ENCODE data around the gene FRMD3. TPM values are rescaled to one million over a fixed set of nuclear protein-coding genes. Genes with fewer than 3 reads are reported as not detected.
A peak's percentile ranks its signal among the peaks of the same experiment; 100 is the strongest.

FRMD3 gene
- total RNA-seq, 4 donors from 2014 or later, result 7.9 to 13.4 (median 11.8) TPM

DNA sequence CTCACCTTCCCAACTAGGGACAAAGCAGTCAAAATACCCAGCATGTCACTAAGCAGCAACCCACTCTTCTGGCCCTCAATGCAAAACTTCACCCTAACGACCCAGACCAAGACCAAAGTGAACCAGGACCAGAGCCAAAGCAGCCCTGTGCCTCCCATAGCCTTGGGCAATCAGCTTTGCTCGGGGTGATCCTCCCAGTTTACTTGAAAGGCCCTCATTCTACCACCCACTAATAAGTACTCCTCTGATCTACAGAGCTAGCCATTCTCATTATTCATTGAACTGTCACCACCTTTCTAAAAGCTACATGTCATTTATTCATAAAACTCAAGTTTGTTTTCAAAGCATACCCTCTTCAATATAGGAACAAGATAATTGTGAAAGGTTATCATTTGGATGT, 221.0 kb downstream of the FRMD3 start:
- 64% methylated on average over 2 of the region's 2 CpGs for WGBS
- H3K36me3 ChIP-seq, result no peaks in the 10 kb centered on the region

DNA sequence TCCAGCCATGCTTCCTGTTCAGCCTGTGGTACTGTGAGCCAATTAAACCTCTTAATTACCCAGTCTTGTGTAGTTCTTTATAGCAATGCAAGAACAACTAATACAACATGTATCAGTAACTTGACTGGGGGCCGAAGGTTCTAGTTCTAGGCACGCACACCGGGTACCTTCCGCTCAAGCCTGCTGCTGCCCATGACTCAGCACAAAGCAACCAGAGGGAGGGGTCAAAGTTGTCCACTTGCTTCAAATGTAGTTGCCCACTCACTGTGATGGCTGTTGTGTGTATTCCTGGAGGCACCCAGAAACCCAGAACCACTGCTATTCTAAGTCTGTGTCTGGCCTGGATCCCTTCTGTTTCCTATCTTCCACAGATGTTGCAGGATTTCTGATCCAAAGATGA, 222.6 kb downstream of the FRMD3 start:
- H3K4me1 ChIP-seq, result no peaks in the 10 kb centered on the region
- DNase-seq (ENCODE audit: extremely low spot score), result no peak
- no peaks in the 10 kb centered on the region for H3K9me3 ChIP-seq
- no peaks in the 10 kb centered on the region for H3K27me3 ChIP-seq
- H3K4me3 ChIP-seq, result no peak overlapping the region
- peaks cover 0 to 12% (median 3%) of the 10 kb centered on the region in 4 donors for H3K36me3 ChIP-seq
- H3K27ac ChIP-seq (replicated peaks in 1 of 4), result no peak overlapping the region
- intact Hi-C loops (cut with DNase I), result no loop called here
- 93% methylated on average over 4 of the region's 4 CpGs for WGBS
- no peak for TF ChIP-seq EP300 (IDR thresholded peaks at IDR 0.05)
- TF ChIP-seq POLR2AphosphoS5 (IDR thresholded peaks at IDR 0.05), result no peak

More for the DNA sequence above, 221.0 kb downstream of the FRMD3 start:
- Histone ChIP-seq H3K27ac (replicated peaks in 1 of 4) (no peak overlapping the region), H3K4me3 (no peak overlapping the region), H3K9me3 (no peaks in the 10 kb centered on the region), H3K4me1 (no peaks in the 10 kb centered on the region), H3K27me3 (no peaks in the 10 kb centered on the region)
- intact Hi-C loops (cut with DNase I), result no loop called here
- DNase-seq (ENCODE audit: extremely low spot score), result no peak
- TF ChIP-seq, protein P1, sequence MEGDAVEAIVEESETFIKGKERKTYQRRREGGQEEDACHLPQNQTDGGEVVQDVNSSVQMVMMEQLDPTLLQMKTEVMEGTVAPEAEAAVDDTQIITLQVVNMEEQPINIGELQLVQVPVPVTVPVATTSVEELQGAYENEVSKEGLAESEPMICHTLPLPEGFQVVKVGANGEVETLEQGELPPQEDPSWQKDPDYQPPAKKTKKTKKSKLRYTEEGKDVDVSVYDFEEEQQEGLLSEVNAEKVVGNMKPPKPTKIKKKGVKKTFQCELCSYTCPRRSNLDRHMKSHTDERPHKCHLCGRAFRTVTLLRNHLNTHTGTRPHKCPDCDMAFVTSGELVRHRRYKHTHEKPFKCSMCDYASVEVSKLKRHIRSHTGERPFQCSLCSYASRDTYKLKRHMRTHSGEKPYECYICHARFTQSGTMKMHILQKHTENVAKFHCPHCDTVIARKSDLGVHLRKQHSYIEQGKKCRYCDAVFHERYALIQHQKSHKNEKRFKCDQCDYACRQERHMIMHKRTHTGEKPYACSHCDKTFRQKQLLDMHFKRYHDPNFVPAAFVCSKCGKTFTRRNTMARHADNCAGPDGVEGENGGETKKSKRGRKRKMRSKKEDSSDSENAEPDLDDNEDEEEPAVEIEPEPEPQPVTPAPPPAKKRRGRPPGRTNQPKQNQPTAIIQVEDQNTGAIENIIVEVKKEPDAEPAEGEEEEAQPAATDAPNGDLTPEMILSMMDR (IDR thresholded peaks at IDR 0.05), result no peak
- TF ChIP-seq EP300 (IDR thresholded peaks at IDR 0.05) (no peak), POLR2AphosphoS5 (IDR thresholded peaks at IDR 0.05) (no peak), POLR2A (IDR thresholded peaks at IDR 0.05; ENCODE audit: low read depth) (no peak)

- peaks cover 0 to 26% (median 3%) of the 10 kb centered on the region in 4 donors for H3K36me3 ChIP-seq
- intact Hi-C loops (cut with DNase I), result no loop called here
- no peaks in the 10 kb centered on the region for H3K9me3 ChIP-seq
- no peaks in the 10 kb centered on the region for H3K4me1 ChIP-seq
- H3K4me3 ChIP-seq, result no peak overlapping the region
- over 99% methylated on average over 6 of the region's 6 CpGs for WGBS
- no peaks in the 10 kb centered on the region for H3K27me3 ChIP-seq
- DNase-seq (ENCODE audit: extremely low spot score), result no peak
- H3K27ac ChIP-seq (replicated peaks in 1 of 4), result no peak overlapping the region
- no peak for TF ChIP-seq POLR2AphosphoS5 (IDR thresholded peaks at IDR 0.05)
- TF ChIP-seq, protein P1 (IDR thresholded peaks at IDR 0.05), result no peak
- TF ChIP-seq EP300 (IDR thresholded peaks at IDR 0.05), result no peak
- TF ChIP-seq POLR2A (IDR thresholded peaks at IDR 0.05; ENCODE audit: low read depth), result no peak
These were observed 224.4 kb downstream of the FRMD3 start for GRCh38 chr9:83313781-83314180.

- TF ChIP-seq EP300 (IDR thresholded peaks at IDR 0.05), result no peak
- TF ChIP-seq POLR2A (IDR thresholded peaks at IDR 0.05; ENCODE audit: low read depth), result no peak
- TF ChIP-seq, protein P1 (IDR thresholded peaks at IDR 0.05), result no peak
- no peak for TF ChIP-seq POLR2AphosphoS5 (IDR thresholded peaks at IDR 0.05)
- WGBS, result 92% methylated on average over 8 of the region's 11 CpGs
- H3K27ac ChIP-seq (replicated peaks in 1 of 4), result no peak overlapping the region
- no peak overlapping the region for H3K4me3 ChIP-seq
- no peak for DNase-seq (ENCODE audit: extremely low spot score)
- H3K9me3 ChIP-seq, result no peaks in the 10 kb centered on the region
- H3K27me3 ChIP-seq, result no peaks in the 10 kb centered on the region
- peaks cover 0 to 26% (median 3%) of the 10 kb centered on the region in 4 donors for H3K36me3 ChIP-seq
- peaks cover 0 to 3% (median 1%) of the 10 kb centered on the region in 4 donors for H3K4me1 ChIP-seq
- intact Hi-C loops (cut with DNase I), result no loop called here
These were observed 225.7 kb downstream of the FRMD3 start for GRCh38 chr9:83312537-83312936.

- H3K4me3 ChIP-seq, result no peak overlapping the region
- H3K36me3 ChIP-seq, result peaks cover 0 to 26% (median 3%) of the 10 kb centered on the region in 4 donors
- no peaks in the 10 kb centered on the region for H3K27me3 ChIP-seq
- H3K9me3 ChIP-seq, result no peaks in the 10 kb centered on the region
- 29% methylated on average over 2 of the region's 2 CpGs for WGBS
- TF ChIP-seq POLR2A (IDR thresholded peaks at IDR 0.05; ENCODE audit: low read depth) (no peak), POLR2AphosphoS5 (IDR thresholded peaks at IDR 0.05) (peak in 1 of 2 donors; percentile 13)
- no peak for DNase-seq (ENCODE audit: extremely low spot score)
- intact Hi-C loops (cut with DNase I), result no loop called here
- no peak overlapping the region for H3K27ac ChIP-seq (replicated peaks in 1 of 4)
- H3K4me1 ChIP-seq, result peaks cover 21 to 37% (median 35%) of the 10 kb centered on the region in 4 donors
These were observed 231.0 kb downstream of the FRMD3 start for GRCh38 chr9:83307066-83307724.
